HG02981 (cell line): ENCODE results near the gene ACOT7.
A peak's percentile ranks its signal among the peaks of the same experiment; 100 is the strongest.
"Not testable (repeated sequence)": the region's sequence is repeated elsewhere in the genome, so short reads cannot be mapped to it uniquely, and the experiment has no call there.

ENCODE experiments used
- ATAC-seq: cut with Tn5 transposase; IDR thresholded peaks from one replicate; pipeline ENCODE4 v1.9.1; 2021; ENCODE audit warnings: mild to moderate bottlenecking, moderate library complexity; ENCODE audit not compliant: unreplicated experiment

ACOT7 gene

GRCh38 chr1:6401673-6402072 lies 8.1 kb upstream of the ACOT7 start:
- ATAC-seq = no peak

- no peak for ATAC-seq
Observed at GRCh38 chr1:6399294-6399693, 5.7 kb upstream of the ACOT7 start.

- ATAC-seq = no peak
Observed at GRCh38 chr1:6397844-6398441, 4.4 kb upstream of the ACOT7 start.

- no peak for ATAC-seq
Observed at GRCh38 chr1:6396998-6397397, 3.4 kb upstream of the ACOT7 start.

- ATAC-seq = not testable (repeated sequence)
Observed at GRCh38 chr1:6395781-6396244, 2.2 kb upstream of the ACOT7 start.

GRCh38 chr1:6395130-6395529 lies 1.6 kb upstream of the ACOT7 start:
- not testable (repeated sequence) for ATAC-seq

GRCh38 chr1:6392809-6393399 lies 663 bp downstream of the ACOT7 start:
- ATAC-seq = peak; percentile 10

GRCh38 chr1:6391951-6392808 lies 1.4 kb downstream of the ACOT7 start:
- ATAC-seq = no peak

GRCh38 chr1:6389971-6390370 lies 3.6 kb downstream of the ACOT7 start:
- ATAC-seq = no peak

GRCh38 chr1:6386371-6386949 lies 7.1 kb downstream of the ACOT7 start:
- ATAC-seq = no peak

- ATAC-seq = no peak
Observed at GRCh38 chr1:6385488-6386191, 7.9 kb downstream of the ACOT7 start.

- ATAC-seq = no peak
Observed at GRCh38 chr1:6384962-6385361, 8.6 kb downstream of the ACOT7 start.

- ATAC-seq = no peak
Observed at GRCh38 chr1:6384135-6384534, 9.4 kb downstream of the ACOT7 start.

- no peak for ATAC-seq
Observed at GRCh38 chr1:6380037-6380436, 13.5 kb downstream of the ACOT7 start.

GRCh38 chr1:6378096-6378746 lies 15.3 kb downstream of the ACOT7 start:
- no peak for ATAC-seq

GRCh38 chr1:6373961-6374720 lies 19.4 kb downstream of the ACOT7 start:
- no peak for ATAC-seq

- ATAC-seq = not testable (repeated sequence)
Observed at GRCh38 chr1:6372236-6372635, 21.3 kb downstream of the ACOT7 start.

GRCh38 chr1:6370006-6370405 lies 23.6 kb downstream of the ACOT7 start:
- no peak for ATAC-seq

- no peak for ATAC-seq
Observed at GRCh38 chr1:6367381-6368012, 26.1 kb downstream of the ACOT7 start.
